ENCODE results near the gene RANBP1. TPM values are rescaled to one million over a fixed set of nuclear protein-coding genes. Genes with fewer than 3 reads are reported as not detected.

Gene RANBP1
- total and polyA plus RNA-seq, 2 of the 4 experiments (the other 2 are of a cell fraction), result 173 to 376 TPM

DNA sequence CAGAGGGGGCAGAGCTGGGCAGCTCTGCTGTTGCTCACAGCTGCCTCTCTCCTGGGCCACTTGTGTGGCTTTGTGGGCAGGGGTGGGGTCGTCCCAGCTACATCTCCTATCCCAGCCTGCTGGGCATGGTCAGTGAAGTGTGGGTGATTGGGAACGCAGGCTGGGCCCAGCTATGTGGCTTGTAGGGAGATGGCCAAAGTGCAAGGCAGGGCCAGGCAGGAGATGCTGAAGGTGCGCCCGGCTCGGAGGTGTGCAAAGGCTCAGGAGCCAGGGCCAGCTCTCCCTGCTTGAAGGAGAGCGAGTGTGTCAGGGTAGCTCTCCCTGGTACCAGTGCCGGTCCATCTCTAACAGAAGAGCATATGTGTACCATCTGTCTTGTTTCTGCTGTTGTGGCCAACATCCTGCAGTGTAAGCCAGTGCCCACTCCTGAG lies 8.4 kb upstream of the RANBP1 start:
- ATAC-seq (ENCODE audit: low read depth) (no peak), DNase-seq (no peak)
- Histone ChIP-seq H3K27me3 (ENCODE audit: control insufficient read depth, insufficient read depth, low read length) (no peaks in the 10 kb centered on the region), H4K20me1 (ENCODE audit: insufficient read depth, low read length) (peaks cover 57% of the 10 kb centered on the region), H2AK5ac (ENCODE audit: low read depth, low read length) (no peak overlapping the region), H3K9me3 (ENCODE audit: control insufficient read depth, insufficient read depth, low read length) (no peaks in the 10 kb centered on the region), H2AFZ (replicated peaks; ENCODE audit: low read length, poor library complexity) (no peak overlapping the region), H2BK120ac (ENCODE audit: low read depth, low read length) (no peak overlapping the region), H3K23ac (ENCODE audit: low read depth, low read length) (no peak overlapping the region), H2BK5ac (ENCODE audit: low read depth, low read length, poor library complexity, severe bottlenecking) (no peak overlapping the region), H4K91ac (ENCODE audit: insufficient read depth, low read depth, low read length) (no peak overlapping the region), H3K9me1 (ENCODE audit: insufficient read depth, low read length) (no peaks in the 10 kb centered on the region), H3K79me1 (ENCODE audit: low read depth in 1 of 2, low read length in 2 of 2) (peaks cover 9 to 41% of the 10 kb centered on the region in 2 experiments), H2AK9ac (replicated peaks; ENCODE audit: low read depth, low read length, poor library complexity) (no peak overlapping the region), H3K4ac (ENCODE audit: low read depth, low read length) (no peak overlapping the region), H2BK15ac (ENCODE audit: low read depth, low read length) (no peak overlapping the region), H2BK20ac (ENCODE audit: low read depth, low read length) (no peak overlapping the region), H3K4me2 (ENCODE audit: low read depth, low read length) (no peak overlapping the region), H3K36me3 (ENCODE audit: control insufficient read depth, insufficient read depth, low read length) (peaks cover 75% of the 10 kb centered on the region), H3K27ac (ENCODE audit: insufficient read depth, low read length) (no peak overlapping the region), H4K5ac (ENCODE audit: low read depth, low read length) (no peak overlapping the region), H3K56ac (ENCODE audit: extremely low read depth, insufficient read depth, low read length) (no peak overlapping the region), H3K9ac (ENCODE audit: low read depth, low read length) (no peak overlapping the region), H4K8ac (ENCODE audit: low read depth in 2 of 2, low read length in 2 of 2) (no peak overlapping the region), H3K18ac (ENCODE audit: low read depth, low read length) (no peak overlapping the region), H3K14ac (replicated peaks; ENCODE audit: low read depth, low read length) (no peak overlapping the region), H3K4me1 (ENCODE audit: control insufficient read depth, insufficient read depth, low read length) (no peaks in the 10 kb centered on the region), H3K4me3 (ENCODE audit: insufficient read depth, low read depth, low read length) (no peak overlapping the region)
- TF ChIP-seq NFE2L2 (IDR thresholded peaks at IDR 0.05; ENCODE audit: low read depth, low read length) (no peak), CHD1 (IDR thresholded peaks at IDR 0.05; ENCODE audit: low read depth, low read length) (no peak)
- TF ChIP-seq, protein P1, sequence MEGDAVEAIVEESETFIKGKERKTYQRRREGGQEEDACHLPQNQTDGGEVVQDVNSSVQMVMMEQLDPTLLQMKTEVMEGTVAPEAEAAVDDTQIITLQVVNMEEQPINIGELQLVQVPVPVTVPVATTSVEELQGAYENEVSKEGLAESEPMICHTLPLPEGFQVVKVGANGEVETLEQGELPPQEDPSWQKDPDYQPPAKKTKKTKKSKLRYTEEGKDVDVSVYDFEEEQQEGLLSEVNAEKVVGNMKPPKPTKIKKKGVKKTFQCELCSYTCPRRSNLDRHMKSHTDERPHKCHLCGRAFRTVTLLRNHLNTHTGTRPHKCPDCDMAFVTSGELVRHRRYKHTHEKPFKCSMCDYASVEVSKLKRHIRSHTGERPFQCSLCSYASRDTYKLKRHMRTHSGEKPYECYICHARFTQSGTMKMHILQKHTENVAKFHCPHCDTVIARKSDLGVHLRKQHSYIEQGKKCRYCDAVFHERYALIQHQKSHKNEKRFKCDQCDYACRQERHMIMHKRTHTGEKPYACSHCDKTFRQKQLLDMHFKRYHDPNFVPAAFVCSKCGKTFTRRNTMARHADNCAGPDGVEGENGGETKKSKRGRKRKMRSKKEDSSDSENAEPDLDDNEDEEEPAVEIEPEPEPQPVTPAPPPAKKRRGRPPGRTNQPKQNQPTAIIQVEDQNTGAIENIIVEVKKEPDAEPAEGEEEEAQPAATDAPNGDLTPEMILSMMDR (conservative IDR thresholded peaks at IDR 0.05; ENCODE audit: low read depth, low read length), result no peak
- dilution Hi-C loops (cut with HindIII; ENCODE audit: low sequenced_read_pairs, unreplicated experiment), result no loop called here
- BruUV-seq (replicated peaks), result no TSS peak
- in situ Hi-C loops (cut with MboI; ENCODE audit: low sequenced_read_pairs), result no loop called here
- ChIA-PET CTCF (no interaction called here), POLR2A (ENCODE audit: unreplicated experiment) (no interaction called here)
- WGBS, 2 experiments (ENCODE audit: extremely low coverage in 2 of 2, insufficient read length in 1 of 2), result 100% methylated on average over 3 of the region's 7 CpGs; no CpG with 5 or more reads in 1 of the 2 experiments
- intact Hi-C loops (cut with micrococcal nuclease), result no loop called here

Data from IMR-90 (cell line).